IMR-90 (cell line): ENCODE results near the gene PPP1R15A. TPM values are rescaled to one million over a fixed set of nuclear protein-coding genes. Genes with fewer than 3 reads are reported as not detected.
A peak's percentile ranks its signal among the peaks of the same experiment; 100 is the strongest.

ENCODE experiments used
- ATAC-seq: fragments of 200-7000 bp; cut with Tn5 transposase; 2 replicates; pipeline ENCODE4 v1.9.1; 2020; ENCODE audit warnings: low read depth, mild to moderate bottlenecking, moderate library complexity
- BruUV-seq: library from RNA; stranded (reverse); fragments of 400-500 nt; replicated peaks from 2 replicates; lab custom pipeline; 2021; lab: Mats Ljungman, UMichigan
- CTCF ChIA-PET: fragments of 300-600 bp; formaldehyde crosslinking; extraction: SDS; loops from one replicate; lab custom pipeline; 2021; ENCODE audit warnings: antibody characterized with exemption; lab: Yijun Ruan, JAX
- POLR2A ChIA-PET: fragments of 300-600 bp; sonication (Branson Sonifier 250); formaldehyde crosslinking; loops from one replicate; lab custom pipeline; 2022; ENCODE audit warnings: antibody characterized with exemption; ENCODE audit not compliant: unreplicated experiment; lab: Charles Lee
- DNase-seq: peaks from one replicate; pipeline ENCODE4 v3.0.0; 2013
- H2AFZ ChIP-seq: replicated peaks from 2 replicates; pipeline ENCODE3; 2013; ENCODE audit warnings: low read length, mild to moderate bottlenecking; ENCODE audit not compliant: poor library complexity
- H2AK5ac ChIP-seq: 2 replicates; pipeline ENCODE4 v1.6.1; 2013; ENCODE audit warnings: low read depth, low read length, inconsistent platforms
- H2AK9ac ChIP-seq: replicated peaks from 2 replicates; pipeline ENCODE3; 2013; ENCODE audit warnings: mild to moderate bottlenecking, low read depth, low read length, moderate library complexity; ENCODE audit not compliant: poor library complexity
- H2BK120ac ChIP-seq: 2 replicates; pipeline ENCODE4 v1.6.1; 2013; ENCODE audit warnings: low read depth, low read length, inconsistent platforms
- H2BK15ac ChIP-seq: 3 replicates; pipeline ENCODE4 v1.6.1; 2013; ENCODE audit warnings: low read depth, low read length, inconsistent platforms
- H2BK20ac ChIP-seq: 2 replicates; pipeline ENCODE4 v1.6.1; 2013; ENCODE audit warnings: low read depth, mild to moderate bottlenecking, inconsistent platforms, low read length, moderate library complexity
- H2BK5ac ChIP-seq: 2 replicates; pipeline ENCODE4 v1.6.1; 2013; ENCODE audit warnings: mild to moderate bottlenecking, low read depth, low read length, inconsistent platforms; ENCODE audit not compliant: poor library complexity, severe bottlenecking
- H3K14ac ChIP-seq: replicated peaks from 2 replicates; pipeline ENCODE4 v1.6.1; 2013; ENCODE audit warnings: low read depth, low read length, inconsistent platforms
- H3K18ac ChIP-seq: 2 replicates; pipeline ENCODE4 v1.6.1; 2013; ENCODE audit warnings: low read depth, low read length, control low read depth
- H3K23ac ChIP-seq: 2 replicates; pipeline ENCODE4 v1.6.1; 2013; ENCODE audit warnings: low read depth, low read length, inconsistent platforms
- H3K27ac ChIP-seq: 2 replicates; pipeline ENCODE4 v1.5.1; 2013; ENCODE audit warnings: mild to moderate bottlenecking, control low read depth, low read length; ENCODE audit not compliant: insufficient read depth
- H3K27me3 ChIP-seq: 2 replicates; pipeline ENCODE4 v1.6.1; 2013; ENCODE audit warnings: low read length; ENCODE audit not compliant: control insufficient read depth, insufficient read depth
- H3K36me3 ChIP-seq: 2 replicates; pipeline ENCODE4 v1.6.1; 2013; ENCODE audit warnings: low read length, mixed read lengths; ENCODE audit not compliant: control insufficient read depth, insufficient read depth
- H3K4ac ChIP-seq: 2 replicates; pipeline ENCODE4 v1.6.1; 2013; ENCODE audit warnings: low read depth, low read length, inconsistent platforms
- H3K4me1 ChIP-seq: 2 replicates; pipeline ENCODE4 v1.6.1; 2013; ENCODE audit warnings: low read length, mixed read lengths; ENCODE audit not compliant: control insufficient read depth, insufficient read depth
- H3K4me2 ChIP-seq: 2 replicates; pipeline ENCODE4 v1.6.1; 2013; ENCODE audit warnings: low read depth, mild to moderate bottlenecking, control low read depth, low read length, moderate library complexity
- H3K4me3 ChIP-seq: 2 replicates; pipeline ENCODE4 v1.5.1; 2013; ENCODE audit warnings: low read depth, mild to moderate bottlenecking, control low read depth, low read length, moderate library complexity; ENCODE audit not compliant: insufficient read depth
- H3K56ac ChIP-seq: 2 replicates; pipeline ENCODE4 v1.6.1; 2013; ENCODE audit warnings: low read length, inconsistent platforms; ENCODE audit not compliant: insufficient read depth; ENCODE audit errors: extremely low read depth
- H3K79me1 ChIP-seq, 2 experiments: 2 replicates each; pipeline ENCODE4 v1.6.1; 2013; ENCODE audit warnings: low read length in 2 of 2, inconsistent platforms in 1 of 2, low read depth in 1 of 2
- H3K9ac ChIP-seq: 2 replicates; pipeline ENCODE4 v1.6.1; 2013; ENCODE audit warnings: low read depth, low read length, control low read depth
- H3K9me1 ChIP-seq: 2 replicates; pipeline ENCODE4 v1.6.1; 2013; ENCODE audit warnings: low read length, inconsistent platforms; ENCODE audit not compliant: insufficient read depth
- H3K9me3 ChIP-seq: 2 replicates; pipeline ENCODE4 v1.6.1; 2013; ENCODE audit warnings: low read length; ENCODE audit not compliant: control insufficient read depth, insufficient read depth
- H4K20me1 ChIP-seq: 2 replicates; pipeline ENCODE4 v1.6.1; 2013; ENCODE audit warnings: low read length, inconsistent platforms; ENCODE audit not compliant: insufficient read depth
- H4K5ac ChIP-seq: 2 replicates; pipeline ENCODE4 v1.6.1; 2013; ENCODE audit warnings: mild to moderate bottlenecking, low read depth, low read length, control low read depth
- H4K8ac ChIP-seq, 2 experiments: 2 replicates each; pipeline ENCODE4 v1.6.1; 2013; ENCODE audit warnings: low read depth in 2 of 2, low read length in 2 of 2, control low read depth in 1 of 2, inconsistent platforms in 1 of 2
- H4K91ac ChIP-seq: 2 replicates; pipeline ENCODE4 v1.6.1; 2013; ENCODE audit warnings: low read depth, low read length, inconsistent platforms; ENCODE audit not compliant: insufficient read depth
- BHLHE40 ChIP-seq: fragments of 150-350 bp; IDR thresholded peaks from 2 replicates; pipeline ENCODE4 v1.6.1; 2016; ENCODE audit warnings: mild to moderate bottlenecking, low read depth, low read length
- CEBPB ChIP-seq: IDR thresholded peaks from 2 replicates; pipeline ENCODE4 v1.6.1; 2012; ENCODE audit warnings: low read depth, low read length, improper control_type of control experiment
- CHD1 ChIP-seq: IDR thresholded peaks from 2 replicates; pipeline ENCODE4 v1.6.1; 2012; ENCODE audit warnings: low read depth, low read length, improper control_type of control experiment
- CTCF ChIP-seq: conservative IDR thresholded peaks from 2 replicates; pipeline ENCODE4 v1.5.1; 2012; ENCODE audit warnings: mild to moderate bottlenecking, low read depth, low read length, improper control_type of control experiment
- ELK1 ChIP-seq: fragments of 150-350 bp; IDR thresholded peaks from 2 replicates; pipeline ENCODE4 v1.6.1; 2016; ENCODE audit warnings: low read depth, mild to moderate bottlenecking, low read length, moderate library complexity, borderline replicate concordance
- FOS ChIP-seq: fragments of 150-350 bp; IDR thresholded peaks from 2 replicates; pipeline ENCODE4 v1.6.1; 2016; ENCODE audit warnings: low read depth, low read length
- MAFK ChIP-seq: IDR thresholded peaks from 2 replicates; pipeline ENCODE4 v1.6.1; 2012; ENCODE audit warnings: low read depth, low read length, improper control_type of control experiment
- NFE2L2 ChIP-seq: fragments of 150-350 bp; IDR thresholded peaks from 2 replicates; pipeline ENCODE4 v1.6.1; 2016; ENCODE audit warnings: low read depth, mild to moderate bottlenecking, low read length
- POLR2A ChIP-seq: IDR thresholded peaks from 2 replicates; pipeline ENCODE4 v1.6.1; 2012; ENCODE audit warnings: mild to moderate bottlenecking, low read depth, low read length
- RAD21 ChIP-seq: IDR thresholded peaks from 2 replicates; pipeline ENCODE4 v1.6.1; 2012; ENCODE audit warnings: low read length, improper control_type of control experiment
- RCOR1 ChIP-seq: IDR thresholded peaks from 2 replicates; pipeline ENCODE4 v1.6.1; 2012; ENCODE audit warnings: mild to moderate bottlenecking, low read length, improper control_type of control experiment; ENCODE audit not compliant: insufficient replicate concordance
- RFX5 ChIP-seq: IDR thresholded peaks from 2 replicates; pipeline ENCODE4 v1.8.0; 2012; ENCODE audit warnings: low read depth, mild to moderate bottlenecking, low read length, moderate library complexity
- SMC3 ChIP-seq: fragments of 150-350 bp; IDR thresholded peaks from 2 replicates; pipeline ENCODE4 v1.6.1; 2016; ENCODE audit warnings: low read depth, mild to moderate bottlenecking, antibody characterized with exemption, low read length, moderate library complexity
- WGBS, 2 experiments: methylation state at CpG; one replicate each; pipeline versions ENCODE4 v1.1.5 to v1.1.7; 2013; ENCODE audit warnings: missing lambda C conversion rate in 2 of 2; ENCODE audit not compliant: insufficient read length in 1 of 2; ENCODE audit errors: extremely low coverage in 2 of 2; 5-methylcytosine and 5-hydroxymethylcytosine counted together
- dilution Hi-C: fragments of 300-500 bp; cut with HindIII; formaldehyde crosslinking; loops from one replicate; pipeline ENCODE4 v1.14.3; 2018; ENCODE audit warnings: low sequenced_read_pairs; ENCODE audit not compliant: unreplicated experiment
- in situ Hi-C: fragments of 300-500 bp; cut with MboI; formaldehyde crosslinking; loops from 3 replicates; pipeline ENCODE4 v1.14.3; 2019; ENCODE audit warnings: low sequenced_read_pairs, inconsistent platforms, mixed read lengths
- intact Hi-C: fragments of 100-400 bp; cut with micrococcal nuclease; formaldehyde crosslinking; loops from 2 replicates; pipeline ENCODE4 v1.10.0; 2022
- polyA plus RNA-seq, 3 experiments: library from polyadenylated mRNA; depleted of rRNA; stranded (reverse); fragments of >200 nt; gene quantifications; 2 replicates each; pipeline ENCODE4 v1.2.3, GENCODE V29; 2012; ENCODE audit warnings: low replicate concordance in 1 of 3
- total RNA-seq: library from RNA; depleted of rRNA; stranded (reverse); fragments of >200 nt; gene quantifications from 2 replicates; pipeline ENCODE4 v1.2.3, GENCODE V29; 2012

The PPP1R15A gene
- total and polyA plus RNA-seq, 2 of the 4 experiments (the other 2 are of a cell fraction), result 26.7 to 87.7 TPM

GRCh38 chr19:48899781-48900476 lies 27.7 kb downstream of the PPP1R15A start, which contains the start of gene NUCB1:
Gene NUCB1 (plus strand): TSS chr19:48900312. CDS start chr19:48900797, 485 bp downstream.
- peaks cover 2% of the 10 kb centered on the region; the same call in 1 of the 2 replicates for H3K4me1 ChIP-seq
- peak within 1 kb of the TSS; percentile 85 for H3K4ac ChIP-seq
- peak within 1 kb of the TSS; percentile 55; the same call in 1 of the 2 replicates for H2AK5ac ChIP-seq
- BruUV-seq, result no TSS peak
- 0 out of 2 replicates have a peak, but pooled peaks cover 1% of the 10 kb centered on the region for H3K27me3 ChIP-seq
- peak within 1 kb of the TSS; percentile 24 to 92 for H4K8ac ChIP-seq
- peaks cover 8% of the 10 kb centered on the region for H3K9me1 ChIP-seq
- no peak within 1 kb of the TSS for H2BK20ac ChIP-seq
- dilution Hi-C loops (no loop called here), intact Hi-C loops (loop anchor here (2.0 kb wide), 1 partner anchor 55 kb away; the partner anchor contains the start of gene BAX), in situ Hi-C loops (no loop called here)
- H2BK5ac ChIP-seq, result peak within 1 kb of the TSS; percentile 42
- H3K9ac ChIP-seq, result peak within 1 kb of the TSS; percentile 71
- H3K23ac ChIP-seq, result peak within 1 kb of the TSS; percentile 62; the same call in 1 of the 2 replicates
- peak within 1 kb of the TSS; percentile 71 for H4K5ac ChIP-seq
- peaks cover 2% of the 10 kb centered on the region; the same call in 1 of the 2 replicates for H4K20me1 ChIP-seq
- peak within 1 kb of the TSS; percentile 42; the same call in 1 of the 2 replicates for H2BK120ac ChIP-seq
- peaks cover 10% of the 10 kb centered on the region for H3K36me3 ChIP-seq
- POLR2A ChIA-PET, result interaction anchor here (1.4 kb wide), 1 partner anchor 64 kb away, joined by 5 read pairs; no protein-coding TSS in a partner anchor
- peak within 1 kb of the TSS; percentile 96 for H3K4me2 ChIP-seq
- peaks cover 16 to 43% of the 10 kb centered on the region in 2 experiments for H3K79me1 ChIP-seq
- peak within 1 kb of the TSS; percentile 94 for H2AK9ac ChIP-seq
- peak within 1 kb of the TSS; percentile 43 for H4K91ac ChIP-seq
- ATAC-seq (peak; percentile 98), DNase-seq (peak; percentile 97)
- WGBS, 2 experiments, result 4% methylated on average over 13 of the region's 34 CpGs; no CpG with 5 or more reads in 1 of the 2 experiments
- H3K56ac ChIP-seq, result no peak within 1 kb of the TSS; the same call in 1 of the 2 replicates
- H3K4me3 ChIP-seq, result peak within 1 kb of the TSS; percentile 79
- H2AFZ ChIP-seq, result peak within 1 kb of the TSS; percentile 91
- H3K14ac ChIP-seq, result peak within 1 kb of the TSS; percentile 80
- no peaks in the 10 kb centered on the region for H3K9me3 ChIP-seq
- no peak within 1 kb of the TSS for H2BK15ac ChIP-seq
- peak within 1 kb of the TSS; percentile 14; the same call in 1 of the 2 replicates for H3K18ac ChIP-seq
- peak within 1 kb of the TSS; percentile 56 for H3K27ac ChIP-seq
- CTCF ChIA-PET, result interaction anchor here (0.6 to 1.0 kb wide), 2 partner anchors 50 to 118 kb away, joined by 3 to 4 read pairs; no protein-coding TSS in a partner anchor
- TF ChIP-seq RAD21 (peak; percentile 44), CHD1 (no peak), CEBPB (peak; percentile 55), ELK1 (no peak), POLR2A (no peak), RCOR1 (no peak), SMC3 (no peak; the same call in 1 of the 2 replicates), MAFK (no peak), RFX5 (no peak), CTCF (peak; percentile 42), NFE2L2 (no peak), BHLHE40 (no peak), FOS (peak; percentile 23; the same call in 1 of the 2 replicates)
